DMS79 treated with DMSO at 0.1 percent for 48 hours (cell line): ENCODE results near the gene ASXL3.

Experiments used
- DNase-seq: peaks from one replicate; lab custom pipeline; 2025; lab: John Stamatoyannopoulos, UW

Gene ASXL3

GRCh38 chr18:33583901-33584300 lies 5.9 kb downstream of the ASXL3 start:
- DNase-seq, result no peak

DNA sequence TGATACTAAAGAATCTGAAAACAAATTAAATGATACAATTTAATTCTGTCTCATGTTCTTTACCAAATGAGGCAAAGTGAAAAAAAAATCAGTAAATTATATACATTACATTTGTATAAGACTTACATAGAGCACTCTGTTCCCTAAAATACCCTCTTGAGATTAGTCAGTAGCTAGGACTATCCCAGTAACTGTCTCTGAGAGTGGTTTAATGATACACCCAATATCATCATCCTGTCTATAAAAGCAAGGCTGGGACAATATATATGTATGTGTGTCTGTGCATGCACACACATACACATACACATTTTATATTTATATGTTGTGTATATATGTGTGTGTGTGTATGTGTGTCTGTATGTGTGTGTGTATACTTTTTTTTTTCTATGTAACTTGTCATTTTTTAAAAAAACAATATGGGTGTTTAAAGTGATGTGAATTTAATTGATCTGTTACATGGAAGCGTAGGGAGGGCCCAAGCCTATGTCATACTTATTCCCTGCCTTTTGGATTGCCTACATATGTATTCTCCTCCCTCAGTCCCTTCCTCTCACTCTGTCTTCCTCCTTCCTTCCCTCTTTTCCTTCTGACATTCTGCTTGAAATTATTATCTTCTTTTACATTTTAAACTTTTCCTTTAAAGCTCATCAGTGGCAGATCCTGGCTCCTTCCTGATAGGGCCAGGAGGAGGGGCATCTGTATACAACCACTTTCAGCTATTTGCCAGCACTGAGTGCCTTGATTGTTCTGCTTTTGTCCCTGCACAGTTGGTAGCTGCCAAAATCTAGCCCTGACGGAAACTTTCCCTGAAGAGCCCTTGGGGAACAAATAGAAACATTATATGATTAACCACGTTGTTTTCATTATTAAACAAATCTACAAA lies 6.8 kb downstream of the ASXL3 start:
- DNase-seq, result peak; percentile 28

GRCh38 chr18:33585431-33585775 lies 7.4 kb downstream of the ASXL3 start:
- no peak for DNase-seq

DNA sequence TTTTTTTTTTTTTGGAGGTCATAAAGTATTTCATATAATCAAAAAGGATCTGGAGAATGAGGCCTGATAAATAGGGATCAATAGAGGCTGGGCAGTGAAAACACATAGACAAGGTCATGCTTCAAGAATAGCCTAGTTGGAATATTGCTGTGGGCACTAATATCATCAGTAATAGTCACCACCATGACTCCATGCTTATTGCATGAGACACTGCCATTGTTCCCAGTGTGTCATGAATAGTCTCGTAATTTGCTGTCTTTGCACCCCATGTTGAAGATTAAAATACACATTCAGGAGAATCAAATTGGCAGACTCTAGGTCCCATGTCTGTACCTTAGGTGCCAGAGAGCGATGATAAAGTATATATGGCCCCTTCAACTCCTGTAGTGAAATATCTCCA lies 10.3 kb downstream of the ASXL3 start:
- DNase-seq, result no peak

DNA sequence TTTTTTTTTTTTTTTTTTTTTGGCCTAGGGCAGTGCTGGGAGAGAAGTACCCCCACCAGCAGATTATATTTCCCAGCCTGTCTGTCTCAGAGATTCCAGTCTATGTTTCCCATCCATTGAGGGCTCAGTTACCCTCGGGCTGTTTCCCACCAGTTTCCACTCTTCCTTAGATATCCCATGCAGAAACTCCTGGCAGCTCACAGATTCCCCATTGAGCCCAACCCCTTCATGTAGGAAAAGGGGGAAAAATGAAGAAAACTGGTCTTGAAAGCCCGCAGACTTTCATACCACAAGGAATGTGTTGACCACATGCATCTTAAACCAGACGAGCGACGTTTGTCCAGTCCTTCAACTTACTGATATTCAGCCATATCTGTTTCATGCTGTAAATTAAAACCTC lies 15.2 kb downstream of the ASXL3 start:
- no peak for DNase-seq

DNA sequence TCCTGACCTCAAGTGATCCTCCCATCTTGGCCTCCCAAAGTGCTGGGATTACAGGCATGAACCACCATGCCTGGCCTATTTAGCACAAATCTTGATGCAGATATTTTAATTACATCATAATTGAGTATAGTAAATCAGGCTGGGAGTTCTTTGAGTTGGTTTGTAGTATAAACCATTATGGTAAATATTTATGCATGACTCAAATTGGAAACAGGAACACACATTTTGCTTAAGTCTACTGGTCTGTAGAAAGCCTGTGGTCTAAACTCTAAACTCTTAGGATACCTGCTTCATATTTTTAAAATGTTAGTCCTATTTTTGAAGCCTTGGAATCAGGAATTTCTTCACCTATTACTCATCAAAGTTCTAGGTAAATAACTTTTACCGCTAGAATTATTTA lies 16.8 kb downstream of the ASXL3 start:
- no peak for DNase-seq

GRCh38 chr18:33596178-33596854 lies 18.3 kb downstream of the ASXL3 start:
- no peak for DNase-seq

GRCh38 chr18:33600846-33601245 lies 22.8 kb downstream of the ASXL3 start:
- no peak for DNase-seq

- peak; percentile 59 for DNase-seq
Measured at GRCh38 chr18:33603454-33603853, 25.4 kb downstream of the ASXL3 start.

DNA sequence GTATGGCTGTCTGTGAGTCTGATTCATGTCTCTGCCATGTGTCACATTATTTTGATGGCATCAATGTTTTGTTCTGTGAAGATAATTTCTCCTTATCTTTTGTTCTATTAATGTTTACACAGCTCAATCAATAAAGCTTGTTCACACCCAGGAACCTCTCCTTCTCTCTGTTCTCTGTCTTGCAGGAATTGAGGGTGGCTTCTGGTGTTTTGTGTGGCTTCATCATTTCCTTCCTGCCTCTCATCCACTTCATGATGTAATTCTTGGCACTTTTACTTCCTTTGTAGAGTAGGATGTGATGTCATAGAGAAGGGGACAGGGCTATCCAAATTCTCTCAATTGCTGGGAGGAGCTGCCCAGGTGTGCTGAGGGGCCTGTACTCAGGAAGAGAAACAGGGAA lies 27.2 kb downstream of the ASXL3 start:
- DNase-seq, result no peak

- no peak for DNase-seq
Measured at GRCh38 chr18:33606621-33607020, 28.6 kb downstream of the ASXL3 start.

DNA sequence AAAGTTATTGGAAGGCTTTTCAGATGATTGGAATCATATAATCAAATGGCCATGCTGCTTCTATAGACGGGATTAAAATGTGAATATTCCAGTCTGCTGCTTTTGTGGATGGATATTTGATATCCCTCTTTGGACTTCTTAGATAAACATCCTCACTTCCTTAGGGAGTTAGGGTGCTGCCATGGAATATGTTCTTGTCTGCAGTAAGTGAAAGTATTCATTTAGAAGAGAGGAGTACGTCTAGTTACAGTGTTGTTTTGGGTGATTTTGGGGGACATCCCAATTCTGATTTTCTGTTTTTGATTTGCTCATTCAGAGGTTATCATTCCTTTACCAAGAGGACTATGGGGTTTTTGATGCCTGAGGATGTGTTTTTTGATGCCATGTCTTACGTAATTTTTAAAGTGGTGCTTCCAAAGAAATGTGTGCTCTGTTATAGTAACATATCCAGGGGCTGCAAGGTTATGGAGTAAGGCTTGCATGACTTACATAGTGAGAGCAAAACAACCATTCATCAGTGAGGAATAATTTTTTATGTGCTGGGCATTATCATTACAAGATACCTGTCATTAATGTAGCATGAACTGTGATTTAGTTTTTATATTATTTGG lies 33.6 kb downstream of the ASXL3 start:
- DNase-seq, result peak; percentile 11

GRCh38 chr18:33612632-33613031 lies 34.6 kb downstream of the ASXL3 start:
- DNase-seq, result no peak

DNA sequence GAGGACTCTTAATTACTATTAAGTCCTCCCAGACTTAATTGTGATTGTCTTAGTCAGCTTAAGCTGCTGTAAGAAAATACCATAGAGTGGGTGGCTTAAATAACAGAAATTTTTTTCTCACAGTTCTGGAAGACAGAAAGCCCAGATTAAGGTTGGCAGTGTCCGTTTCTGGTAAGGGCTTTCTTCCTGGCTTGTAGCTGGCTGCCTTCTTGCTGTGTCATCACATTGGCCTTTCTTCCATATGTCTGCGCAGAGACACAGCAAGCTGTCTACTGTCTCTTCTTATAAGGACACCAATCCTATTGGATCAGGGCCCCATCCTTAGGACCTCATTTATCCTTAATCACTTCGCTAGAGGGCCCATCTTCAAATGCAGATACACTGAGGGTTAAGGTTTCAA lies 38.5 kb downstream of the ASXL3 start:
- no peak for DNase-seq

GRCh38 chr18:33627114-33627513 lies 49.1 kb downstream of the ASXL3 start:
- no peak for DNase-seq

DNA sequence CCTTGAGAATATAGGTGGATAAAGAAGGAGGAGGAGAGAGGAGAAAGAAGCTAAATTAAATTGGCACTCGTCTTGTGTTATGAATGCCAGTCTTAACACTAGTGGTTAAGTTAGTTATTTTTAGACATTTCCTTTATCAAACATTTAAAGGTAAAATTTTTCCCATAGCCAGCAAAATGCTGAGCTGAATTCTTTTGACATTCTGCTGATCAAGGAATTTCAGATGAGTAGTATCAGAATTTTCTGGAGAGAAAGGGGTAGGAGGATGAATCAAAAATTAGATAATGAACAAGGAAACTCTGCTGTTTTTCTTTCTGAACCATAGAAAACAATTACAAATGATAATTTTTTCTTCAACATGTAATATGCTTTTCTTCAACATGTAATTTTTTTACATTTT lies 52.5 kb downstream of the ASXL3 start:
- DNase-seq, result no peak

DNA sequence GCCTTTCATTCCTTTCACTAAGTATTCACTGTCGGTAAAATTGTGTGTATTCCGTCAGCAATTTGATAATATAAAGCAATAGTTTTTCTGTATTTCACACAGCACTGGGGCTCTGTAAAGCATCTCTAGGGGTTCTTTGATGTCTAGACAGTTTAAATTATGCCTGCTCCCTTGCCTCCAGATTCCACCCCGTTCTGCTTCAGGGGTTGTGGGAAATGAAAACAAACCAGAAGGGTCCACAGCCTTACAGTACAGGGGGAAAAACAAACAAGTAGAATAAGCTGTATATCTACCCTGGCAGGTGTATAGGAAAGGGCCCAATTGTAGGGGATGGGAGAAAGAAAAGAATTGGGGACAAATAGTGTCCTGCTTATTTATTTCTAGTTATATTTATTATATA lies 63.1 kb downstream of the ASXL3 start:
- no peak for DNase-seq

- DNase-seq, result no peak
Measured at GRCh38 chr18:33644494-33644893, 66.5 kb downstream of the ASXL3 start.

DNA sequence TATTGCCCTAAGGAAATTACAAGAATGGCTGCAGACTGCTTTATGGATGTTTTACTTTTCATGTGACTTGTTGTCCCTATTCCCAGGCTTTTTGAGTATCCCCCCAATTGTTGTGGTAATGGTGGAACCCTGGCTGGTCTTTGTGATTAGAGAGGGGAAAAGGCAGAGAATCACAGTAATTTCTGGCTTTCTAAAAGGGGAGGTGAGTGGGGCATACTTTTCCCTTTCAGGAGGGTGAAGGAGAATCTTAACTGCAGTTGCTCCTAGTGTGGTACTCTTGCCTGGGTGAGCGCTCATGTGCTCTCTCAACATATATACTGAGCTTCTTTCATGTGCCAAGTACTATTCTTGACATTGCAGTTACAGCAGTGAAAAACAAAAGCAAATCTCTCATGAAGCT lies 69.3 kb downstream of the ASXL3 start:
- DNase-seq, result no peak

GRCh38 chr18:33652635-33653034 lies 74.6 kb downstream of the ASXL3 start:
- no peak for DNase-seq

DNA sequence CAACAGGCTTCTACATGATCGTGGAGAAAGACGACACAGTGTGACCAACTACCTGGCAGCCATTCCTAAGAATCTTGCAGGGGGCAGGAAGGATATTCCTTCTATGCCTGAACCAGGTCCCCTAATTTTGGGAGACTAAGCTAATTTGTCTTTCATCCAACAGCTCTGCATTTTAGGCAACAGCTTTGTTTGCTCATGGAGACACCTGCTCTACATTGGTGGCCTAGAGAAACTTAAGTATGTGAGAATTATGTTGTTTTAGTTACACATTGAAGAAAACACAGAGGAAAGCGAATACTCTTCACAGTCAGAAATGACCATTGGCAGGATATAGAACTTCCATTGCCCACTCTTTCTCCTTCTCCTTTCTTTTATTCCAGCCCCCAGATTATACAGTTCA lies 75.2 kb downstream of the ASXL3 start:
- DNase-seq, result no peak

DNA sequence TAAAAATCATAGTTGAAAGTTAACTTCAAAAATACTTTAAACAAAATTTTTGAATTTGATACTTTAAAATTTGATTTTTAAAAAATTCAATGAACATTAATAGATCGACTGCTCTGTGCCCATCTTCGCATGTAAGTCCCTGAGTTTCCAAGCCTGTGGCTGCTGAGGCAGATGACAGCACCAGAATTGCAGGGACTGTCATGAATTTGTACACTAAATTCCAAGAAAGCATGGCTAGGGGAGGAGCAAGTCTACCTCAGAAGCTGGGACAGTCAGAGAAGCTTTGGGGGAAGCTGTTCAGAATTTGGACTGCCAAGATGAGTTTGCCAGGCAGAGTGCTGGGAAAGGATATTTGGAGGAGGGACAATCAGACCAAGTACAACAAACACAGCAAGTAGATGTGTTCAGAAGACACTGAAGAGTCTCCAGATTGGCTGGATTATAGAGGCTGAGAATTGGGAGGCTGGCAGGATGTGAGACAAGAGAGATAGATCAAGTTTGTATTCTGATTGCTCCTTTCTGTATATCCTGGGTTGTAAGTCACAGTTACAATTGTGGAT lies 79.0 kb downstream of the ASXL3 start:
- no peak for DNase-seq
